Measurements from ENCODE around the gene CCDC182.

- no peak for TF ChIP-seq CTCF (IDR thresholded peaks at IDR 0.05)
- no peak for TF ChIP-seq JUND (IDR thresholded peaks at IDR 0.05)
- TF ChIP-seq NFIC (IDR thresholded peaks at IDR 0.05; ENCODE audit: borderline replicate concordance) = no peak
- no peak for TF ChIP-seq POLR2AphosphoS5 (IDR thresholded peaks at IDR 0.05; ENCODE audit: low read depth, low read length)
- no peak for TF ChIP-seq EP300 (IDR thresholded peaks at IDR 0.05; ENCODE audit: borderline replicate concordance in 1 of 2, low read depth in 1 of 2, low read length in 1 of 2)
- no peak for TF ChIP-seq PBX3 (IDR thresholded peaks at IDR 0.05)
- TF ChIP-seq TAF1 (IDR thresholded peaks at IDR 0.05; ENCODE audit: borderline replicate concordance, low read depth, low read length) = no peak
- TF ChIP-seq FOXM1 (IDR thresholded peaks at IDR 0.05; ENCODE audit: low read depth) = no peak
- TF ChIP-seq USF2 (IDR thresholded peaks at IDR 0.05; ENCODE audit: borderline replicate concordance, low read depth, low read length) = no peak
These were observed 20.4 kb downstream of the CCDC182 start for GRCh38 chr17:57724729-57725125.

All from SK-N-SH (cell line).